ENCODE data around the gene PSD4.

GRCh38 chr2:113218283-113219091 is 44.7 kb downstream of the PSD4 start:
- TF ChIP-seq CTCF (IDR thresholded peaks at IDR 0.05; ENCODE audit: poor library complexity, severe bottlenecking) (no peak), POLR2AphosphoS5 (IDR thresholded peaks at IDR 0.05) (no peak), EZH2 (IDR thresholded peaks at IDR 0.05; ENCODE audit: borderline replicate concordance, insufficient read depth, low read length, poor library complexity, severe bottlenecking) (no peak), RAD21 (conservative IDR thresholded peaks at IDR 0.05) (no peak)
